ENCODE data around the gene C11orf98. TPM values are rescaled to one million over a fixed set of nuclear protein-coding genes. Genes with fewer than 3 reads are reported as not detected.

Gene C11orf98
- total and polyA plus RNA-seq, 2 donors (not counting 3 experiments of a cell fraction or from before 2014, with no cell fraction given) = 39.5 to 61.0 TPM

DNA sequence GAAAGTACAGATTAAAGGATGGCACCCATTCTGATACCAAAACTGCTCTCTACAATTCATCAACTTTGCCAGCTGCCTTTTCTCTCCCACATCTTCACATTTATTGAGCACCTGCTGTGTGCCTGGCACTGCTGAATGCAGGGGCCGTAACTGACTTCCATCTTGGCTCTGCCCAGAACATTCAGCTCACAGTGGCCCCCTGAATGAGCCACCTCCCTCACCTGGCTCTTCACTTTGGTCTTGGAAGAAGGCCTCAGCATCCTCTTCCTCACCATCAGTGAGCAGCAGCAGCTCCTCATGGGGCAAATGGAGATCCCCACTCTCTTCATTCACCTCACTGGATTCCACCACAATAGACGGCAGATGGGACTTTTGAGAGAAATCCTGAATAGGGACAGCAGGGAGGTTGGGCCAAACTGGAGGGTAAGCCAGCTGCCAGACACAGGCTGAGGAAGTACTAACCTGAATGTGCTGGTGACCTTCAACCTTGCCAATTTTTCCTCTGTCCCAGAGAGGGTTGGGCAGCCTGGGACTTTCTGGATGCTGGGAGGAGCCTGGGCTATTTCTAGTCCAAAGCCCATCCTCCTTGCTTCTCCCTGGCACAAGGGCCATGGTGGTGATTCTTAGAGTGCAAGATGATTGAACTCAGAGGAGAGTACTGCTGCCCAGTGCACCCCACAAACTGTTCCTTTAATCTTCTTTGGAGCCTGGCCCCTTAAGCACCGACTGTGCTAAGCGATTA lies 4.6 kb upstream of the C11orf98 start:
- Histone ChIP-seq H3K36me3 (ENCODE audit: control insufficient read depth in 2 of 2, extremely low read depth in 1 of 2, insufficient read depth in 2 of 2, low read length in 2 of 2) (no peaks in the 10 kb centered on the region), H3K4me3 (replicated peaks in 1 of 3; ENCODE audit: insufficient read depth in 1 of 3, low read depth in 1 of 3, low read length in 3 of 3) (no peak overlapping the region), H2AFZ (ENCODE audit: low read depth, low read length) (no peak overlapping the region), H3K9me1 (replicated peaks; ENCODE audit: control insufficient read depth, extremely low read depth, insufficient read depth, low read length) (no peaks in the 10 kb centered on the region), H3K4me2 (ENCODE audit: insufficient read depth, low read length) (no peak overlapping the region), H3K9ac (replicated peaks; ENCODE audit: extremely low read depth, insufficient read depth, low read length) (no peak overlapping the region), H4K20me1 (replicated peaks; ENCODE audit: control insufficient read depth, extremely low read depth, insufficient read depth, low read length) (no peaks in the 10 kb centered on the region), H3K27me3 (ENCODE audit: control insufficient read depth in 2 of 2, insufficient read depth in 2 of 2, low read length in 2 of 2) (no peaks in the 10 kb centered on the region), H3K27ac (ENCODE audit: insufficient read depth, low read depth, low read length) (no peak overlapping the region), H3K9me3 (replicated peaks; ENCODE audit: control insufficient read depth, insufficient read depth, low read length) (no peaks in the 10 kb centered on the region), H3K79me2 (ENCODE audit: control insufficient read depth, insufficient read depth, low read length) (peaks cover 41% of the 10 kb centered on the region), H3K4me1 (ENCODE audit: control insufficient read depth, extremely low read depth, insufficient read depth, low read length) (peaks cover 17% of the 10 kb centered on the region)
- dilution Hi-C loops (cut with MboI; ENCODE audit: extremely low pct_ligation_motif_present, low sequenced_read_pairs) (no loop called here), intact Hi-C loops (cut with micrococcal nuclease) (loop anchor here (5.0 kb wide), 1 partner anchor 38 kb away; the partner anchor contains the start of genes BSCL2 and GNG3)
- TF ChIP-seq POLR2A (IDR thresholded peaks at IDR 0.05; ENCODE audit: low read depth, low read length) (peak; percentile 31), FOS (IDR thresholded peaks at IDR 0.05; ENCODE audit: borderline replicate concordance, insufficient read depth, low read length) (no peak)
- POLR2A ChIA-PET = interaction anchor here (0.6 to 0.7 kb wide), 2 partner anchors 181 to 1030 kb away, joined by 3 read pairs; no protein-coding TSS in a partner anchor
- BruUV-seq (replicated peaks) = no TSS peak
- DNase-seq (ENCODE audit: low read depth, low spot score) (no peak), FAIRE-seq (no peak)
- CTCF ChIA-PET = interaction anchor here (0.7 to 3.2 kb wide), 5 partner anchors 10 to 245 kb away, joined by 3 to 30 read pairs (median 4); partner anchors contain the start of gene INTS5

GRCh38 chr11:62667460-62667859 lies 2.5 kb upstream of the C11orf98 start:
- ChIA-PET POLR2A (interaction anchor here (0.6 to 1.4 kb wide), 2 partner anchors 13 to 156 kb away, joined by 4 to 5 read pairs; no protein-coding TSS in a partner anchor), CTCF (interaction anchor here (0.6 to 2.1 kb wide), 5 partner anchors 9 to 31 kb away, joined by 3 to 9 read pairs (median 4); no protein-coding TSS in a partner anchor)
- H4K20me1 ChIP-seq (replicated peaks; ENCODE audit: control insufficient read depth, extremely low read depth, insufficient read depth, low read length) = no peaks in the 10 kb centered on the region
- no peaks in the 10 kb centered on the region for H3K9me1 ChIP-seq (replicated peaks; ENCODE audit: control insufficient read depth, extremely low read depth, insufficient read depth, low read length)
- no peak overlapping the region for H3K4me3 ChIP-seq (replicated peaks in 1 of 3; ENCODE audit: insufficient read depth in 1 of 3, low read depth in 1 of 3, low read length in 3 of 3)
- H3K9me3 ChIP-seq (replicated peaks; ENCODE audit: control insufficient read depth, insufficient read depth, low read length) = no peaks in the 10 kb centered on the region
- intact Hi-C loops (cut with micrococcal nuclease) (loop anchor here (5.0 kb wide), 1 partner anchor 40 kb away; the partner anchor contains the start of genes BSCL2 and GNG3), dilution Hi-C loops (cut with MboI; ENCODE audit: extremely low pct_ligation_motif_present, low sequenced_read_pairs) (no loop called here)
- no peak overlapping the region for H2AFZ ChIP-seq (ENCODE audit: low read depth, low read length)
- peaks cover 20% of the 10 kb centered on the region for H3K4me1 ChIP-seq (ENCODE audit: control insufficient read depth, extremely low read depth, insufficient read depth, low read length)
- peaks cover 38% of the 10 kb centered on the region for H3K79me2 ChIP-seq (ENCODE audit: control insufficient read depth, insufficient read depth, low read length)
- no peak for DNase-seq (ENCODE audit: low read depth, low spot score)
- no peak overlapping the region for H3K27ac ChIP-seq (ENCODE audit: insufficient read depth, low read depth, low read length)
- no peak for FAIRE-seq
- peaks cover 0 to 1% of the 10 kb centered on the region in 2 experiments for H3K36me3 ChIP-seq (ENCODE audit: control insufficient read depth in 2 of 2, extremely low read depth in 1 of 2, insufficient read depth in 2 of 2, low read length in 2 of 2)
- no peak overlapping the region for H3K4me2 ChIP-seq (ENCODE audit: insufficient read depth, low read length)
- no peak overlapping the region for H3K9ac ChIP-seq (replicated peaks; ENCODE audit: extremely low read depth, insufficient read depth, low read length)
- H3K27me3 ChIP-seq (ENCODE audit: control insufficient read depth in 2 of 2, insufficient read depth in 2 of 2, low read length in 2 of 2) = no peaks in the 10 kb centered on the region
- BruUV-seq (replicated peaks) = no TSS peak
- TF ChIP-seq, protein P1, sequence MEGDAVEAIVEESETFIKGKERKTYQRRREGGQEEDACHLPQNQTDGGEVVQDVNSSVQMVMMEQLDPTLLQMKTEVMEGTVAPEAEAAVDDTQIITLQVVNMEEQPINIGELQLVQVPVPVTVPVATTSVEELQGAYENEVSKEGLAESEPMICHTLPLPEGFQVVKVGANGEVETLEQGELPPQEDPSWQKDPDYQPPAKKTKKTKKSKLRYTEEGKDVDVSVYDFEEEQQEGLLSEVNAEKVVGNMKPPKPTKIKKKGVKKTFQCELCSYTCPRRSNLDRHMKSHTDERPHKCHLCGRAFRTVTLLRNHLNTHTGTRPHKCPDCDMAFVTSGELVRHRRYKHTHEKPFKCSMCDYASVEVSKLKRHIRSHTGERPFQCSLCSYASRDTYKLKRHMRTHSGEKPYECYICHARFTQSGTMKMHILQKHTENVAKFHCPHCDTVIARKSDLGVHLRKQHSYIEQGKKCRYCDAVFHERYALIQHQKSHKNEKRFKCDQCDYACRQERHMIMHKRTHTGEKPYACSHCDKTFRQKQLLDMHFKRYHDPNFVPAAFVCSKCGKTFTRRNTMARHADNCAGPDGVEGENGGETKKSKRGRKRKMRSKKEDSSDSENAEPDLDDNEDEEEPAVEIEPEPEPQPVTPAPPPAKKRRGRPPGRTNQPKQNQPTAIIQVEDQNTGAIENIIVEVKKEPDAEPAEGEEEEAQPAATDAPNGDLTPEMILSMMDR (IDR thresholded peaks at IDR 0.05; ENCODE audit: extremely low read depth in 1 of 2, insufficient read depth in 1 of 2, low read depth in 1 of 2, low read length in 2 of 2) = no peak
- TF ChIP-seq FOS (IDR thresholded peaks at IDR 0.05; ENCODE audit: borderline replicate concordance, insufficient read depth, low read length) (no peak), POLR2A (IDR thresholded peaks at IDR 0.05; ENCODE audit: low read depth, low read length) (peak; percentile 34), EZH2 (IDR thresholded peaks at IDR 0.05; ENCODE audit: borderline replicate concordance, low read depth, low read length, severe bottlenecking) (no peak)

Measured in endothelial cell of umbilical vein (primary cell).